PC-3 (cell line): Measurements from ENCODE around the gene GPBP1. TPM values are rescaled to one million over a fixed set of nuclear protein-coding genes. Genes with fewer than 3 reads are reported as not detected.
A peak's percentile ranks its signal among the peaks of the same experiment; 100 is the strongest.

ENCODE experiments used
- ATAC-seq: fragments of 200-7000 bp; cut with Tn5 transposase; 2 replicates; pipeline ENCODE4 v1.9.1; 2020; ENCODE audit warnings: mild to moderate bottlenecking, moderate library complexity
- BruUV-seq: library from RNA; stranded (reverse); fragments of 400-500 nt; replicated peaks from 2 replicates; lab custom pipeline; 2021; lab: Mats Ljungman, UMichigan
- CTCF ChIA-PET: fragments of 300-600 bp; sonication (Branson Sonifier 250); formaldehyde crosslinking; loops from one replicate; lab custom pipeline; 2022; ENCODE audit warnings: antibody characterized with exemption; lab: Charles Lee
- POLR2A ChIA-PET: fragments of 300-600 bp; sonication (Branson Sonifier 250); formaldehyde crosslinking; loops from one replicate; lab custom pipeline; 2022; ENCODE audit warnings: antibody characterized with exemption; ENCODE audit not compliant: unreplicated experiment; lab: Charles Lee
- DNase-seq: peaks from one replicate; pipeline ENCODE4 v3.0.0-alpha.2; 2015
- H2AFZ ChIP-seq: fragments of 300-600 bp; sonication (generic); 2 replicates; pipeline ENCODE4 v1.6.0; 2016; ENCODE audit warnings: antibody characterized with exemption, low read length
- H3F3A ChIP-seq: fragments of 300-600 bp; sonication (generic); one replicate; pipeline ENCODE4 v1.6.0; 2017; ENCODE audit warnings: antibody characterized with exemption, low read length, control low read depth, mild to moderate bottlenecking; ENCODE audit not compliant: unreplicated experiment
- H3K27ac ChIP-seq: fragments of 300-600 bp; sonication (generic); 2 replicates; pipeline ENCODE4 v1.5.1; 2016; ENCODE audit warnings: mild to moderate bottlenecking, low read length
- H3K27me3 ChIP-seq: fragments of 300-600 bp; sonication (generic); 2 replicates; pipeline ENCODE4 v1.6.1; 2016; ENCODE audit warnings: low read length, mixed read lengths
- H3K36me3 ChIP-seq: fragments of 300-600 bp; sonication (generic); 2 replicates; pipeline ENCODE4 v1.6.1; 2016; ENCODE audit warnings: low read depth, mixed run types, low read length, mixed read lengths
- H3K4me1 ChIP-seq: fragments of 300-600 bp; sonication (generic); 2 replicates; pipeline ENCODE4 v1.5.1; 2016; ENCODE audit warnings: low read length; ENCODE audit not compliant: insufficient read depth
- H3K4me2 ChIP-seq: fragments of 300-600 bp; sonication (generic); 2 replicates; pipeline ENCODE4 v1.6.0; 2016; ENCODE audit warnings: low read length
- H3K4me3 ChIP-seq: fragments of 300-600 bp; sonication (generic); 2 replicates; pipeline ENCODE4 v1.5.1; 2016; ENCODE audit warnings: mild to moderate bottlenecking, low read length, mixed read lengths
- H3K79me2 ChIP-seq: fragments of 300-600 bp; sonication (generic); 2 replicates; pipeline ENCODE4 v1.6.1; 2017; ENCODE audit warnings: low read length, mixed read lengths
- H3K9ac ChIP-seq: fragments of 300-600 bp; sonication (generic); 2 replicates; pipeline ENCODE4 v1.6.0; 2016; ENCODE audit warnings: mild to moderate bottlenecking, low read length
- H3K9me2 ChIP-seq: fragments of 300-600 bp; sonication (generic); replicated peaks from 2 replicates; pipeline ENCODE4 v1.6.1; 2016; ENCODE audit warnings: mixed run types, low read length, mixed read lengths
- H3K9me3 ChIP-seq: fragments of 300-600 bp; sonication (generic); 2 replicates; pipeline ENCODE4 v1.6.1; 2016; ENCODE audit warnings: low read length, mixed read lengths
- H4K20me1 ChIP-seq: fragments of 300-600 bp; sonication (generic); 2 replicates; pipeline ENCODE4 v1.6.1; 2016; ENCODE audit warnings: low read length, mixed read lengths
- EZH2 ChIP-seq: fragments of 300-600 bp; sonication (generic); IDR thresholded peaks from one replicate; pipeline ENCODE4 v1.6.1; 2017; ENCODE audit warnings: antibody characterized with exemption, mild to moderate bottlenecking, low read length; ENCODE audit not compliant: unreplicated experiment
- EZH2phosphoT487 ChIP-seq: fragments of 300-600 bp; sonication (generic); IDR thresholded peaks from 2 replicates; pipeline ENCODE4 v1.6.1; 2018; ENCODE audit warnings: mild to moderate bottlenecking, antibody characterized with exemption, low read length, borderline replicate concordance
- intact Hi-C: fragments of 100-400 bp; cut with micrococcal nuclease; formaldehyde crosslinking; loops from 2 replicates; pipeline ENCODE4 v1.9.0; 2023
- total RNA-seq: library from RNA; depleted of rRNA; stranded (reverse); fragments of >200 nt; gene quantifications from 2 replicates; pipeline ENCODE4 v1.2.3, GENCODE V29; 2014
- TF ChIP-seq, protein P1 (sequence below): fragments of 300-600 bp; sonication (generic); conservative IDR thresholded peaks from 2 replicates; pipeline ENCODE4 v1.5.1; 2017; ENCODE audit warnings: antibody characterized with exemption, low read depth, mild to moderate bottlenecking, low read length

Gene GPBP1
- total RNA-seq, 1 experiment from 2014 or later = 31.8 TPM

DNA sequence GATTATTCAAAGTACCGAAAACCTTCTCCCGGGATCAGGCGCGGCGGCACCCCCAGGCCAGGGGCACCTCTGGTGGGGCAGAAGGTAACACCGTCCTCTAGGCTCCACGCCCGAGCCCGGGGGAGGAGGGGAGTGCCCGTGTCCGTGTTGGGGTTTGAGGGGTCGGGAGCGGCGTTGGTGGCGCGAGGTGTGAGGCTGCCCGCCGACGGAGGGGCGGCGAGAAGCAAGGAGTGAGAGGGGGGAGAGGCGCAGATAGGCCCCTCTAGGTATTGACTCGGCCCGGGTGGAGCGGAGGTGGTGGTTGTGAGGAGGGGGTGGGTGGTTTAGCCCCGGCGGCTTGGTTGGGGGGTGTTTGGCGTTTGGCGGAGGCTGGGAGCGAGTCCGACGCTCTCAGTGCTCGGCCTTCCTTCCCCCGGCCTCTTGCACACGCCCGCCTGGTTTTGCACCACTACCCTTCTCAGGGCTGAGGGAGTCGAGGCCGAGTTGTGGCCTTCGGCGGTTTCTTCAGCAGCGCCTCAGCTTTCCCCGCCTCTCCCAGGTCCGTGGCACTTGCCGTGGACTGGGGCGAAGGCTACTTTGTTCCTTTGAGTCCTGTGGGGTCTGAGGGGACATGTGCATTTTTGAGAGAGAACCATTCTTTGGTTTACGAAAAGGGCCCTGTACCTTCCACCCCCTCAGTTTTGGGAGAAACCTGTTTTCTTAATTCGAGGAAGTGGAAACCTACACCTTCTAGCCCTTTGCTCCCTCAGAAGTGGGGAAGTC is 450 bp downstream of the GPBP1 start:
- H3K4me2 ChIP-seq = peak overlapping the region; percentile 93
- DNase-seq = peak; percentile 16
- peaks cover 20% of the 10 kb centered on the region for H3K36me3 ChIP-seq
- no peak for TF ChIP-seq EZH2
- no peak for TF ChIP-seq EZH2phosphoT487
- TF ChIP-seq, protein P1, sequence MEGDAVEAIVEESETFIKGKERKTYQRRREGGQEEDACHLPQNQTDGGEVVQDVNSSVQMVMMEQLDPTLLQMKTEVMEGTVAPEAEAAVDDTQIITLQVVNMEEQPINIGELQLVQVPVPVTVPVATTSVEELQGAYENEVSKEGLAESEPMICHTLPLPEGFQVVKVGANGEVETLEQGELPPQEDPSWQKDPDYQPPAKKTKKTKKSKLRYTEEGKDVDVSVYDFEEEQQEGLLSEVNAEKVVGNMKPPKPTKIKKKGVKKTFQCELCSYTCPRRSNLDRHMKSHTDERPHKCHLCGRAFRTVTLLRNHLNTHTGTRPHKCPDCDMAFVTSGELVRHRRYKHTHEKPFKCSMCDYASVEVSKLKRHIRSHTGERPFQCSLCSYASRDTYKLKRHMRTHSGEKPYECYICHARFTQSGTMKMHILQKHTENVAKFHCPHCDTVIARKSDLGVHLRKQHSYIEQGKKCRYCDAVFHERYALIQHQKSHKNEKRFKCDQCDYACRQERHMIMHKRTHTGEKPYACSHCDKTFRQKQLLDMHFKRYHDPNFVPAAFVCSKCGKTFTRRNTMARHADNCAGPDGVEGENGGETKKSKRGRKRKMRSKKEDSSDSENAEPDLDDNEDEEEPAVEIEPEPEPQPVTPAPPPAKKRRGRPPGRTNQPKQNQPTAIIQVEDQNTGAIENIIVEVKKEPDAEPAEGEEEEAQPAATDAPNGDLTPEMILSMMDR = no peak
- peaks cover 54% of the 10 kb centered on the region for H3K79me2 ChIP-seq
- intact Hi-C loops = loop anchor here (10.0 kb wide), 1 partner anchor 260 kb away; no protein-coding TSS in a partner anchor
- H2AFZ ChIP-seq = peak overlapping the region; percentile 85
- no peaks in the 10 kb centered on the region for H3K9me2 ChIP-seq
- H3K9ac ChIP-seq = peak overlapping the region; percentile 100
- no TSS peak for BruUV-seq
- peaks cover 39% of the 10 kb centered on the region for H4K20me1 ChIP-seq
- POLR2A ChIA-PET = no interaction called here
- no peaks in the 10 kb centered on the region for H3K9me3 ChIP-seq
- H3K27me3 ChIP-seq = no peaks in the 10 kb centered on the region
- peak overlapping the region; percentile 98 for H3K4me3 ChIP-seq
- H3F3A ChIP-seq = no peaks in the 10 kb centered on the region
- CTCF ChIA-PET = interaction anchor here (0.6 to 0.7 kb wide), 2 partner anchors 33 to 651 kb away, joined by 3 to 5 read pairs; no protein-coding TSS in a partner anchor
- H3K27ac ChIP-seq = peak overlapping the region; percentile 98
- ATAC-seq = peak; percentile 1
- peaks cover 3% of the 10 kb centered on the region; the same call in 1 of the 2 replicates for H3K4me1 ChIP-seq

DNA sequence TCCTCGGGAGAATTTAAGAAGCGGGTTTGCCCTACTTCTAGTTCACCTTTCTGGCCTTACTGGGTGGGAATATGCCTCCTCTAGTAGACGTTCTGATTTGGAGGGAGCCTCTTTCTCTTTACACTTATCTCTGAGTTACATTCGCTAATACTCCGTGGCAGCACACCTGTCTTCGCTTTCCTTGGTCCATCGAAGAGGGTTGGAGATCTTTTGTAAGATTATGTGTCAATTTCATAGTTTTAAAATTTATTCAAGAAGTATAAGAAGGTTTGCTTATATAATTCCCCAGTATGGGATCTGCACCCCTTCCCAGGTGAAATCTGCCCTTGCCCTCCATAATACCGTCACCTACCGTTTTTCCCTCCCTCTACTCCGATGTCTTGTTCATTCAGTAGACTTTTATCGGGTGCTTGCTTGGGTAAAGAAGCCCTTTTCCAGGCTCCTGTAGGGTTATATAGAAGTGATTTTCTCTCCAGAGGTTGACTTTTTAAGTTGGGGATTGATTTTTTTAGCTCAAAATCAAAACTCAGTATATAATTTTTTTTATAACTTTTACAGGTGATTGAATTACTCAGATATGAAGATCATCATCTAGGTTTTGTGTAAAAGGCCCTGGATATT is 1.1 kb downstream of the GPBP1 start:
- peaks cover 46% of the 10 kb centered on the region for H4K20me1 ChIP-seq
- peaks cover 8% of the 10 kb centered on the region; the same call in 1 of the 2 replicates for H3K4me1 ChIP-seq
- POLR2A ChIA-PET = no interaction called here
- H3F3A ChIP-seq = no peaks in the 10 kb centered on the region
- DNase-seq (no peak), ATAC-seq (no peak)
- no peak overlapping the region for H2AFZ ChIP-seq
- H3K79me2 ChIP-seq = peaks cover 61% of the 10 kb centered on the region
- intact Hi-C loops = loop anchor here (10.0 kb wide), 1 partner anchor 260 kb away; no protein-coding TSS in a partner anchor
- H3K27ac ChIP-seq = peak overlapping the region; percentile 98
- TF ChIP-seq, protein P1 = no peak
- no peak for TF ChIP-seq EZH2phosphoT487
- no peak for TF ChIP-seq EZH2
- peak overlapping the region; percentile 100 for H3K9ac ChIP-seq
- peaks cover 20% of the 10 kb centered on the region for H3K36me3 ChIP-seq
- no TSS peak for BruUV-seq
- no peaks in the 10 kb centered on the region for H3K27me3 ChIP-seq
- no peaks in the 10 kb centered on the region for H3K9me3 ChIP-seq
- H3K4me3 ChIP-seq = peak overlapping the region; percentile 98
- peak overlapping the region; percentile 93 for H3K4me2 ChIP-seq
- H3K9me2 ChIP-seq = no peaks in the 10 kb centered on the region
- CTCF ChIA-PET = no interaction called here
